ENCODE results near the gene METTL13.
"Not testable (repeated sequence)": the region's sequence is repeated elsewhere in the genome, so short reads cannot be mapped to it uniquely, and the experiment has no call there.

METTL13 gene

GRCh38 chr1:171769754-171770153 lies 11.7 kb upstream of the METTL13 start:
- DNase-seq, result peak; percentile 20

GRCh38 chr1:171772312-171772711 lies 9.1 kb upstream of the METTL13 start:
- DNase-seq, result no peak

DNA sequence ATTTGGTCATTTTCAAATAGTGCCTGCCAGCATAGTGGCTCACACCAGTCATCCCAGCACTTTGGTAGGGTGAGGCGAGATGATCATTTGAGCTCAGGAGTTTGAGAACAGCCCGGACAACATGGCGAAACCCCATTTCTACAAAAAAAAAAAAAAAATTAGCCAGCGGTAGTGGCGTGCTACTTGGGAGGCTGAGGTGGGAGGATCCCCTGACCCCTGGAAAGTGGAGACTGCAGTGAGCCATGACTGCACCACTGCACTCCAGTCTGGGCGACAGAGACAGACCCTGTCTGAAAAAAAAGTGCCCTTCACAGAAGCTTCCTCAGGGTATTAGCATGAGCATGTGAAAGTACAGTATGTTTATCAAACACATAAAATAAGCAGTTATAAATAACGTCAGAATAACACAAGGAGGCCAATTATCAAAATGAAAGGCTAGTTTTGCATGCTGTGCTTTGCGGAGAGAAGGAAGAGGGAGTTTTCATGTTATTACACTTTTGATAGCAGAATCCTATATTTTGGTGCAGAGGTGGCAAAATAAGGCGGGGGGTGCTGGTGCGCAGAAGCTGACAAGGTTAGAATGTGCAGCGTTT lies 781 bp upstream of the METTL13 start:
- no peak for DNase-seq

DNA sequence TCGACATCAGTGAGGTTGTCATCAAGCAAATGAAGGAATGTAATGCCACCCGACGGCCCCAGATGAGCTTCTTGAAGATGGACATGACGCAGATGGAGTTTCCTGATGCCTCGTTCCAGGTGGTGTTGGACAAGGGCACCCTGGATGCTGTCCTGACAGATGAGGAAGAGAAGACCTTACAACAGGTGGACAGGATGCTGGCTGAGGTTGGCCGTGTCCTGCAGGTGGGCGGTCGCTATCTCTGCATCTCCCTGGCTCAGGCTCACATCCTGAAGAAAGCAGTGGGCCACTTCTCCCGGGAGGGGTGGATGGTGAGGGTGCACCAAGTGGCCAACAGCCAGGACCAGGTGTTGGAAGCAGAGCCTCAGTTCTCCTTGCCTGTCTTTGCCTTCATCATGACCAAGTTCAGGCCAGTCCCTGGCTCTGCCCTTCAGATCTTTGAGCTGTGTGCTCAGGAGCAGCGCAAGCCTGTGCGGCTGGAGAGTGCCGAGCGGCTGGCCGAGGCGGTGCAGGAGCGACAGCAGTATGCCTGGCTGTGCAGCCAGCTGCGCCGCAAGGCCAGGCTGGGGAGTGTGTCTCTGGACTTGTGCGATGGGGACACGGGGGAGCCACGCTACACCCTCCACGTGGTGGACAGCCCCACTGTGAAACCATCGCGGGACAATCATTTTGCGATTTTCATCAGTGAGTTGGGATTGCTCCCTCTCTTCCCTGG lies 2.5 kb downstream of the METTL13 start:
- no peak for DNase-seq

DNA sequence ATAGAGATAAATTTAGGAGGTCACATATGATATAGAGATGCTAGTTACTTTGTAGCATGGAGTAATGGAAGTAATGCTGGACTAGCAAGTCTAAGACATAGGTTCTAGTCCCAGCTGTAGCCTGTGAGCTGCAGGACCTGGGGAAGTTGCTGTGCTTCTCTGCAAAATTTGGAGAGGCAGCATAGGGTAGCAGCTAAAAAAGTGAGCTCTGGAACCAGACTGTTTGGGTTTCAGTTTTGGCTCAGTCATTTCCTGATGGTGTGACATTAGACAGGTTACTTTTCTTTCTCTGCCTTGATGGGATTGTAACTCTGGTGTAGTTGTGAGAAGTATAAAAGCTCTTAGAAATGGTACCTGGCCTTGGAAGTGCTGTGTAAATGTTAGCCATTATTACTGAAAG lies 3.3 kb downstream of the METTL13 start:
- DNase-seq, result no peak

DNA sequence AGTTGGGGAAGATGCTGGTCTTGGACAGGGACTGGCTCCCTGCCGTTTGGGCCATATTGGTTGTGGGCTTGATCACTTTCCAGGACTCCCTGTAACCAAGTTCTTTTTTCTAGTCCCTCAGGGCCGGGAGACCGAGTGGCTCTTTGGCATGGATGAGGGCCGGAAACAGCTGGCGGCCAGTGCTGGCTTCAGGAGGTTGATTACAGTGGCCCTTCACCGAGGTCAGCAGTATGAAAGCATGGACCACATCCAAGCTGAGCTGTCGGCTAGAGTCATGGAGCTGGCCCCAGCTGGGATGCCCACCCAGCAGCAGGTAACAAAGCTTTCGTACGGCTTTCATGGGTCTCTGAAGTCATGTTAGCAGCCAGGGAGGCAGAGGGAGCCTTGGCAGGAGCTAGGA lies 4.3 kb downstream of the METTL13 start:
- no peak for DNase-seq

GRCh38 chr1:171786534-171786933 lies 5.1 kb downstream of the METTL13 start:
- no peak for DNase-seq

DNA sequence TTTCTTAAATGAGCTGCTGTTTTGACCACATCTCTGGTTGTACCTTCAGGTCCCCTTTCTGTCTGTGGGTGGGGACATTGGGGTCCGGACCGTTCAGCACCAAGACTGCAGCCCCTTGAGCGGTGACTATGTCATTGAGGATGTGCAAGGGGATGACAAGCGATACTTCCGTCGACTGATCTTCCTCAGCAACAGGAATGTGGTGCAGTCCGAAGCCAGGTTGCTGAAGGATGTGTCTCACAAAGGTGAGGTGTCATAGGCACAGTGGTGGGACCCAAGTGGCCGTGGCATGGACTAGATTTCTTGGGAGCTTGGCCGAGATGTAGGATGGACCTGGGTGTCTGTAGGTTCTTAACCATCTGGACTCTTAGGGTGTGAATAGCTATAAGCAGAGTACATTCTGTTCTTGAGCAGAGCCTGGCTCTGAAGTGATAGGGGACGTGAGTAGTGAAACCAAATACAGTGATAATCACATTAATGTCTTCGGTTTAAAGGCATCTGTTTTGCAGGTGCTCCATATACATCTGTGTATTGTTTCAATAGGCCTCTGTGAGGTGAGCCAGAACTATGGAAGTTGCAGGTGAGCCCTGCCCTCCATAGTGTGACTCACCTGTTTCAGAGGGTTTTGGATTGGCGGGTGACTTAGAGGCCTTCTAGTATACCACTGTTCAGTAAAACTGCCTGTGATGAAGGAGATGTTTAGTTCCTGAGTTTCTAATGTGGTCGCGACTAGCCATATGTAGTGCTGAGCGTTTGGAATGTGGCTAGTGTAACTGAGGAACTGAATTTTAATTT lies 6.4 kb downstream of the METTL13 start:
- no peak for DNase-seq

GRCh38 chr1:171788696-171789095 lies 7.2 kb downstream of the METTL13 start:
- DNase-seq, result no peak

DNA sequence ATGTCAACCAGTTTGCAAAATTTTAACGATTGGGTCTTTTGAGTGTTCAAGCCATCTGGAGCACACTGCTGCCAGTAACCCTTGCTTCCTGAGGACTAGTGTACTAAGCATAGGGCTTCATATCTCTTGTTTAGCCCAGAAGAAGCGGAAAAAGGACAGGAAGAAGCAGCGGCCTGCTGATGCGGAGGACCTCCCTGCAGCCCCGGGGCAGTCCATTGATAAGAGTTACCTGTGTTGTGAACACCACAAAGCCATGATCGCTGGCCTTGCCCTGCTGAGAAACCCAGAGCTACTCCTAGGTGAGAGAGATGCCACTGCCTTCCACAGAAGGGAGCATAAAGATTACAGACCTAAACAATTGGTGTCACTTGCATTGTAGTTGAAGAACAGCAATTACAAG lies 8.9 kb downstream of the METTL13 start:
- DNase-seq, result no peak

DNA sequence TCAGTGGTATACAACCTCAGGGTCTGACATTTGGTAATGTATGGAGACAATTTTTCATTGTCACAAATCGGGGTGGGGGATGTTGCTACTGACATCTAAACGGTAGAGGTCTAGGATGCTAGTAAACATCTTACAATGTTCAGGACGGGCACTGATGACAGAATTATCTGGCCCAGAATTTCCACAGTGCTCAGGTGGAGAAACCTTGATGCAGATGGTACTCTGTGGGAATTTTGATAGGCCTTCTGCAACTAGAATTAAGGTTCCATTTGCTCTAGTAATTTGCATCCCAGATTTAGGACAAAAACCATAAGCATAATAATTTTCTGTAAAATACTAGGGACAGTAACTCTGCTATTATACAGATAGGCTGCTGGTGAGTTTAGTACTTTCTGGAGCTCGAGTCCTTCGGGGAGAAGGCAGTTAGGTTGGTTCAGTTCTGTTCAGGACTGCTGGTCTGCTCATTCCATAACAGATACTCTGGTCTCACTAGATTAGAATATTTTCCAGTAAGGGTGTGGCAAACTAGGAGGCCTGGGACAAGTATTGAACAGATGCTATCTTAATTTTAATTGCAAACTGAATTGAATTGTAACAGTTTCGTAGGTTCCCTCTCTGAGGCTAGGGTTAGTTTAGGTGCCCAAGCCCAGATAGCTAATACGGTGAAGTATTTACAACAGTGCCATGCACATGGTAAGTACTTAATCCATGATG lies 11.4 kb downstream of the METTL13 start:
- no peak for DNase-seq

DNA sequence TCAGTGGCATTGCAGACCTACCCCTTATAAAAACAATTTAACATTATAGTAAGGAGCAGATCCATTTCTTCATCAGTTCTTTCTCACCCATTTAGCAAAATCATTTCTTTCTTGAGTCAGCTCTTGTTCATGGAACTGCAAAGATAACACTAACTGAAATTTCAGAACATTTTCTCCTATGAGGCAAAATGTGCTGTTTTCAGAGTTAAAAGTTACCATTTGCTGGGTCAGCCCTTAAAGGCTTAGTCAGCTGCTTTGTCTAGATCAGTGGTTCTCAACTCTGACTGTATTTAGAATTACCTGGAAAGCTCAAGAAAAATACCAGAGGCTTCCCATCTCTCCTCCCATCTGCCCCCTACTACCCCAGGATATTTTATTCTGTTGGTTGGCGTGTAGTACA lies 12.2 kb downstream of the METTL13 start:
- DNase-seq, result no peak

- no peak for DNase-seq
Observed at GRCh38 chr1:171794085-171794484, 12.6 kb downstream of the METTL13 start.

- no peak for DNase-seq
Observed at GRCh38 chr1:171796592-171796991, 15.1 kb downstream of the METTL13 start.

GRCh38 chr1:171798311-171798710 lies 16.9 kb downstream of the METTL13 start:
- DNase-seq, result no peak

DNA sequence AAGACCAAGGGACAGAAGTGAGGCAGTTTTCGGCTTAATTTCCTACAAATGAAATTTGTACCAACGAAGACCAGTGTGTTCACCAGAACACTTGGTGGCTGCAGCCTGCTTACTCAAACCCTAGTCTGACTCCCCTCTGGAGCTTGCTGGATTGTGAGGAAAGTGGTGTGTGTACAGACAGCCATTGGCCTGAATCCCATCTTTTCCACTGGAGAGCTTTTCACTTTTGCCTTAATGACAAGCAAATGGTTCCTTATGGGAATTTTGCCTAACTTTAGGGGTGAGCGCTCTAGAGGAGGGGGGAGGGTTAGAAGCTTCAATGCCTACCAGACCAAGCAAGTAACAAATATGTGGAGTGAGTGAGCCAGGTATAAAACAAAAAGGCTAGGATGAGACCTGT lies 17.3 kb downstream of the METTL13 start:
- DNase-seq, result no peak

DNA sequence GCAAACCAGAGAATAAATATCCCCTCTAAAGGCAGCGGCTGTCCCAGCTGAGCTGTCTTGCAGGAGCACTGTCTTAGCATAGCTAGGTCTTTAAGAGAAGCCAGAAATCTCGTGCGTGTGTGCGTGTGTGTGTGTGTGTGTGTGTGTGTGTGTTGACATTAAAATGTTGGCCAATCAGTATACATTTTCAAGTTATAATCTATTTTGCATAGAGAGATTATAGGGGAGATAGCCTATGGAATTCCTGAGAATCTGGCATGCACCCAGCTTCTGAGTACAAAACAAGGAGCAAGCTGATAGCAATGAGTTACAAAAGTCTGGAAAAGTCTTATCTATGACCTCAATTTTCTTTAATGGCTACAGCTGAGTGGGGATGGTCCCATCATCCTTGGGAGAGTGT lies 17.7 kb downstream of the METTL13 start:
- DNase-seq, result no peak

DNA sequence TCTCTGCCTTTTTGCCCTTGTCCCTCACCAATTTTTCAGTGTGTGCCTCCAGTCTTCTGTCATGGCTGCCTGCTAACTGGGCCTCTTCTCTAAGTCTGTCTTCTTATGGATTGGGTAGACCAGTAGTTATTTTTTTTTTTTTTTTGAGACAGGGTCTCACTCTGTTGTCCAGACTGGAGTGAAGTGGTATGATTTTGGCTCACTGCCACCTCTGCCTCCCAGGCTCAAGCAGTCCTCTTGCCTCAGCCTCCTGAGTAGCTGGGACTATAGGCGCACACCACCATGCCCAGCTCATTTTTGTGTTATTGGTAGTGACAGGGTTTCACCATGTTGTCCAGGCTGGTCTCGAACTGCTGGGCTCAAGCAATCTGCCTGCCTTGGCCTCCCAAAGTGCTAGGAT lies 18.2 kb downstream of the METTL13 start:
- not testable (repeated sequence) for DNase-seq

- DNase-seq, result no peak
Observed at GRCh38 chr1:171800342-171800741, 18.9 kb downstream of the METTL13 start.

GRCh38 chr1:171800851-171801250 lies 19.4 kb downstream of the METTL13 start:
- no peak for DNase-seq

DNA sequence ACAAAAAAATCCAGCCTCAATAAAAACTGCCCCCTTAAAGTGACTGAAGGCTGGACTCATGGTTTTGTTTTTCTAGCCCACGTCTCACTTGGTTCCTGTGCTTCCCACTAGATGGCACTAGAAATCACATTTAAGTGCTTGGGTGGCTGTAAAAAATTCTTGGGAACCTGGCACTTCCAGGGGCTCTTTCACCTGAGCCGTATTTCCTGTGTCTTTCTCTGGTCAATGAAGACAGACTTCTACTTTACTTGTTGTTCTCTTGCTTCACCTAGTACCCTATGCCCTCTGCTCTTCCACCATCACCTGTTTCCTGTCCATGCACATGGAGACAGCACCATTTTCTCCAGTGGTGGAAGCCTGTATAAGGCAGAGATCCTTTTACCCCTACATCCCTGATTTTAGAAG lies 20.0 kb downstream of the METTL13 start:
- peak; percentile 46 for DNase-seq

DNA sequence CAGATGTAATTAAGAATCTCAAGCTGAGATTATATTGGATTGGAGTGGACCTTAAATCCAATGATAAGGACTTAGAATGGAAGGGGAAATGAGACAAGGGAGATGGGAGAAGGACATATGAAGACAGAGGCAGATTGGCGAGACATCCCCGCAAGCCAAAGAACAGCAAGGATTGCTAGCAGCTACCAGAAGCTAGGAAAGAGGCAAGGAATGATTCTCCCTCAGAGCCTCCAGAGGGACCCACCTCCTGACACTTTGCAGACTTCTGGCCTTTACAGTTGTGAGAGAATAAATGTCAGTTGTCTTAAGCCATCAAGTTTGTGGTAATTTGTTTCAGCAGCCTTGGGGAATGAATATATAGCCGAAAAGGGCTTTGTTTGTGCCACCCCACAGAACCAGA lies 20.7 kb downstream of the METTL13 start:
- no peak for DNase-seq

DNA sequence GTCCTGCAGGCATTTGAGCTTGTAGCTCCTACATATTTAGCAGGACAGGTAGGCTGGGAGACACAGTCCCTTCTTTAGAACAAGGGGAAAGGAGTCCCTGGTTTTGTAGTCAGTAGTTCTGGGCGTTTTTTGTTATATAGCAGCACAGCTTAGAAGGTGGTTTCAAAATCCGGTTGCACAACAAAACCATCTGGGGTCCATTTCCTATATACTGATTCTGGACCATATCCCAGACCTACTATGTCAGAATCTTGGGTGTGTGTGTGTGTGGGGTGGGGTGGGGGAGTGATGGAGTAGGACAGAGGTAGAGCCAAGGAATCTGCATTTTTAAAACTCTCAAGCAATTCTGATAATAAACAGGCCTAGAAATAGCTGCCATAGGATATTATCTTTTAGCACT lies 21.6 kb downstream of the METTL13 start:
- DNase-seq, result no peak

All from NCI-H2171 treated with DMSO at 0.1 percent for 48 hours (cell line).